WTC11 (cell line): ENCODE measurements around the gene NDUFA11. TPM values are rescaled to one million over a fixed set of nuclear protein-coding genes. Genes with fewer than 3 reads are reported as not detected.

ENCODE experiments used
- ATAC-seq: fragments of 200-7000 bp; cut with Tn5 transposase; 2 replicates; pipeline ENCODE4 v1.10.0; 2021; ENCODE audit warnings: mild to moderate bottlenecking, moderate library complexity
- CTCF ChIA-PET: fragments of 300-600 bp; sonication (Branson Sonifier 250); formaldehyde crosslinking; loops from one replicate; lab custom pipeline; 2021; ENCODE audit warnings: antibody characterized with exemption; lab: Charles Lee
- POLR2A ChIA-PET: fragments of 350-600 bp; sonication (Branson Sonifier 250); formaldehyde crosslinking; loops from one replicate; lab custom pipeline; 2021; ENCODE audit warnings: antibody characterized with exemption; lab: Charles Lee
- DNase-seq: peaks from one replicate; pipeline ENCODE4 v3.0.0; 2021; ENCODE audit warnings: low spot score
- H3K27ac Mint-ChIP-seq: 2 replicates; pipeline ENCODE4 v1.8.0; 2021; ENCODE audit warnings: mixed read lengths
- H3K27me3 Mint-ChIP-seq: 2 replicates; pipeline ENCODE4 v1.8.0; 2021; ENCODE audit warnings: low read depth, mild to moderate bottlenecking, moderate library complexity, mixed read lengths
- H3K36me3 Mint-ChIP-seq: 2 replicates; pipeline ENCODE4 v1.8.0; 2021; ENCODE audit warnings: mixed read lengths
- H3K4me1 Mint-ChIP-seq: 2 replicates; pipeline ENCODE4 v1.8.0; 2022; ENCODE audit warnings: mixed read lengths
- H3K4me3 Mint-ChIP-seq: 2 replicates; pipeline ENCODE4 v1.8.0; 2021; ENCODE audit warnings: mild to moderate bottlenecking, moderate library complexity, mixed read lengths
- H3K9me3 Mint-ChIP-seq: 2 replicates; pipeline ENCODE4 v1.8.0; 2021; ENCODE audit warnings: mixed read lengths
- CBFB ChIP-seq: sonication (generic); formaldehyde crosslinking; IDR thresholded peaks from 2 replicates; pipeline ENCODE4 v1.8.1; 2022; ENCODE audit warnings: mild to moderate bottlenecking, low read depth, missing genetic modification reagents
- CREB1 ChIP-seq: sonication (generic); formaldehyde crosslinking; IDR thresholded peaks from 2 replicates; pipeline ENCODE4 v1.8.0; 2023; ENCODE audit warnings: mild to moderate bottlenecking, missing genetic modification reagents
- CREM ChIP-seq: sonication (generic); formaldehyde crosslinking; IDR thresholded peaks from 2 replicates; pipeline ENCODE4 v1.8.1; 2022; ENCODE audit warnings: mild to moderate bottlenecking, missing genetic modification reagents, moderate library complexity
- E2F1 ChIP-seq: sonication (generic); formaldehyde crosslinking; IDR thresholded peaks from 2 replicates; pipeline ENCODE4 v1.8.0; 2022; ENCODE audit warnings: mild to moderate bottlenecking, missing genetic modification reagents
- E2F4 ChIP-seq: sonication (generic); formaldehyde crosslinking; IDR thresholded peaks from 2 replicates; pipeline ENCODE4 v1.8.1; 2022; ENCODE audit warnings: low read depth, mild to moderate bottlenecking, moderate library complexity, missing genetic modification reagents, borderline replicate concordance
- ETV6 ChIP-seq: sonication (generic); formaldehyde crosslinking; IDR thresholded peaks from 2 replicates; pipeline ENCODE4 v1.8.1; 2022; ENCODE audit warnings: mild to moderate bottlenecking, missing genetic modification reagents
- NFE2L1 ChIP-seq: sonication (generic); formaldehyde crosslinking; IDR thresholded peaks from 2 replicates; pipeline ENCODE4 v1.8.1; 2023; ENCODE audit warnings: missing genetic modification reagents
- NFYB ChIP-seq: sonication (generic); formaldehyde crosslinking; conservative IDR thresholded peaks from 2 replicates; pipeline ENCODE4 v1.8.0; 2022; ENCODE audit warnings: low read depth, missing genetic modification reagents
- PRDM15 ChIP-seq: sonication (generic); formaldehyde crosslinking; IDR thresholded peaks from 2 replicates; pipeline ENCODE4 v1.8.0; 2022; ENCODE audit warnings: missing genetic modification reagents
- SMAD3 ChIP-seq: sonication (generic); formaldehyde crosslinking; IDR thresholded peaks from 2 replicates; pipeline ENCODE4 v1.8.0; 2022; ENCODE audit warnings: missing genetic modification reagents, mild to moderate bottlenecking, borderline replicate concordance
- STAT6 ChIP-seq: sonication (generic); formaldehyde crosslinking; conservative IDR thresholded peaks from 2 replicates; pipeline ENCODE4 v1.8.1; 2023; ENCODE audit warnings: mild to moderate bottlenecking, low read depth, missing genetic modification reagents, moderate library complexity
- ZNF219 ChIP-seq: sonication (generic); formaldehyde crosslinking; IDR thresholded peaks from 2 replicates; pipeline ENCODE4 v1.8.0; 2023; ENCODE audit warnings: missing genetic modification reagents, mild to moderate bottlenecking, borderline replicate concordance
- ZSCAN18 ChIP-seq: fragments of 250-450 bp; sonication (Bioruptor Pico); IDR thresholded peaks from 2 replicates; pipeline ENCODE4 v2.1.2; 2022; ENCODE audit warnings: mild to moderate bottlenecking, moderate library complexity
- total RNA-seq: library from RNA; stranded (reverse); gene quantifications from 3 replicates; pipeline ENCODE4 v1.2.3, GENCODE V29; 2021

The NDUFA11 gene
- total RNA-seq, 1 experiment from 2014 or later = 261 TPM

- Mint-ChIP-seq H3K4me1 (peaks cover 4% of the 10 kb centered on the region; the same call in 1 of the 2 replicates), H3K27ac (peak overlapping the region; percentile 34), H3K36me3 (peaks cover 24% of the 10 kb centered on the region), H3K27me3 (no peaks in the 10 kb centered on the region), H3K4me3 (no peak overlapping the region), H3K9me3 (no peaks in the 10 kb centered on the region)
- DNase-seq (no peak), ATAC-seq (no peak)
- CTCF ChIA-PET = interaction anchor here (0.6 to 1.1 kb wide), 3 partner anchors 89 to 139 kb away, joined by 3 to 4 read pairs (median 3); partner anchors contain the start of gene NRTN
- no peak for TF ChIP-seq CBFB (CRISPR knock-in tag)
- TF ChIP-seq STAT6 (CRISPR knock-in tag) = no peak
- no peak for TF ChIP-seq CREM (CRISPR knock-in tag)
- no peak for TF ChIP-seq PRDM15 (CRISPR knock-in tag)
- POLR2A ChIA-PET = no interaction called here
Measured at GRCh38 chr19:5933391-5934068, 29.9 kb upstream of the NDUFA11 start.

- DNase-seq (no peak), ATAC-seq (no peak)
- H3K4me1 Mint-ChIP-seq = peaks cover 4% of the 10 kb centered on the region; the same call in 1 of the 2 replicates
- H3K4me3 Mint-ChIP-seq = no peak overlapping the region
- no peaks in the 10 kb centered on the region for H3K27me3 Mint-ChIP-seq
- H3K36me3 Mint-ChIP-seq = peaks cover 32% of the 10 kb centered on the region
- POLR2A ChIA-PET = no interaction called here
- TF ChIP-seq E2F4 = no peak
- no peaks in the 10 kb centered on the region for H3K9me3 Mint-ChIP-seq
- CTCF ChIA-PET = no interaction called here
- peak overlapping the region; percentile 34 for H3K27ac Mint-ChIP-seq
Measured at GRCh38 chr19:5932609-5933262, 29.1 kb upstream of the NDUFA11 start.

GRCh38 chr19:5932146-5932545, 28.6 kb upstream of the NDUFA11 start:
- Mint-ChIP-seq H3K4me3 (no peak overlapping the region), H3K27ac (no peak overlapping the region), H3K4me1 (peaks cover 4% of the 10 kb centered on the region; the same call in 1 of the 2 replicates), H3K36me3 (peaks cover 30% of the 10 kb centered on the region), H3K27me3 (no peaks in the 10 kb centered on the region), H3K9me3 (no peaks in the 10 kb centered on the region)
- ChIA-PET CTCF (no interaction called here), POLR2A (no interaction called here)
- TF ChIP-seq E2F1 (no peak), ETV6 (CRISPR knock-in tag) (no peak), NFYB (CRISPR knock-in tag) (no peak), ZNF219 (CRISPR knock-in tag) (no peak), SMAD3 (CRISPR knock-in tag) (no peak), ZSCAN18 (CRISPR knock-in tag) (no peak), NFE2L1 (CRISPR knock-in tag) (no peak), CREB1 (CRISPR knock-in tag) (no peak)
- no peak for DNase-seq
- no peak for ATAC-seq
